ENCODE data around the gene NEK6.
A peak's percentile ranks its signal among the peaks of the same experiment; 100 is the strongest.
"Not testable (repeated sequence)": the region's sequence is repeated elsewhere in the genome, so short reads cannot be mapped to it uniquely, and the experiment has no call there.

The NEK6 gene

DNA sequence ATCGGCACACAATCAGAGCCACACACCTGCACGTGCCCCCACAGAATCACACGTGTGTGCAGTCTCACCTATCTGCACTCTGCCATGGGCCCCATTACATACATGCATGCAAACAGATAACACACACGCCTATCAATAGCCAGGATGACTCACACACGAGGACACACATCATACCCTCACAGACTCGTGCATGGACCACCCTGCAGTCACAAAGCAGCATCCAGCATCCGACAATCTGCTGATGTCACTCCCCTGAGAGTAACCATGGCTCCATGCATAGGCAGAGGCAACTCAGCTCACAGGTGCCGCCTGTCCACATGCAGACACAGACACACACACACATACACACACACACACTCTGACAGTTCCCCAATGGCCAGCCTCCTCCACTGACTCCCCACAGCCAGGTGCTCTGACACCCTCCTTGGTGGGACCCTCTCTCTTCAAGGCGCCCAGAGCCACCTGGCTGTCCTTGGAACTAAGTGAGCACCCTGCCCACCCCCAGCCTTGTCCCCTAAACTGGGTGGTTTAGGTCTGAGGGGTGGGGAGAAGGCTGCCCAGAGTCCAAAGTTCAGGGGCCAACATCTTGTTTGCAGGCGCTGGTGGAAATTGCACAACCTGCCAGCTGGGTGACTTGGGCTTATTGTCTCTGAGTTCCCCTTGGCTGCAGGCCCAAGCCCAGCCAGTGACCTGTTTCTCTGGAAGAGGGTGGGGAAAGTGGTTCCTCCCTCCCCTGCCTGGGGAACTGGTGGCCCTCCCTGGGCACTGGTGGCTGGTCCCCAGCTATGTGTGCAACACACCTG, 34.6 kb upstream of the NEK6 start:
- intact Hi-C loops (cut with DNase I) = no loop called here
- peak in 9 of 10 donors; percentile 36 to 92 (median 53) for DNase-seq

DNA sequence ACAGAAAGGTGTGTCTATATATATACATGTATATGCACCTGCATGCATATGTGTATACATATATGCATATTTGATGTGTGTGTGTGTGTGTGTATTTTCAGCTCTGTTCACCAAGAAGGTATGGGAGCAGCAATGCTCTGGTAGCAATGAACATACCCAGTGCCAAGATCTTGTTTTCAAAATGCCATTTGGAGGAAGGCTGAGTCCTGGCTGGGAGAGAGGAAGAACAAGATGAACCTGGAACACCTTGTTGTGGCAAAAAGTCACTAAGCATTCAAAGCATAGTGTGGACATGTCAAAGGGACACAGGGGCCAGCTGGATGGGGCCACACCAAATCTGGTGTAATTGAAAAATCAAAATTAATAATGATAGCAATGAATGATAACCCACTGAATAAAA, 31.8 kb upstream of the NEK6 start:
- intact Hi-C loops (cut with DNase I) = no loop called here
- no peak for DNase-seq

DNA sequence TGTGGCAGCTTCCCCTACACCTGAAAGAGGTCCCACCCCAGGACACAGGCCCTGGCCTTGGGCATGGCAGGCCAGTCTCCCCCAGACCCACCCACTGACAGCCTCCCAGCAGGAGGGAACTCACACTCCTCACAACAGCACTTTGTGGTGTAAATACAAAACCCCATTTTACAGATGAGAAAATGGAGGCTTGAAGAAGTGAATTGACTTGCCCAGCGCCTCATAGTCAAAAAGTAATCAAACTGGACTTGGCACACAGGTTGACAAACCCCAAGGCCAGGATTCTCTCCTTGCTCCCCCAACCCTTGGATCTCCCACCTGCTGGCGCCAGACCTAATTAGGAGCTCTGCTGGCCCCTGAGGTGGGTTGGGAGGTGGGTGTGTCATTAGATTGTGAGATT, 29.2 kb upstream of the NEK6 start:
- intact Hi-C loops (cut with DNase I) = no loop called here
- DNase-seq = no peak

DNA sequence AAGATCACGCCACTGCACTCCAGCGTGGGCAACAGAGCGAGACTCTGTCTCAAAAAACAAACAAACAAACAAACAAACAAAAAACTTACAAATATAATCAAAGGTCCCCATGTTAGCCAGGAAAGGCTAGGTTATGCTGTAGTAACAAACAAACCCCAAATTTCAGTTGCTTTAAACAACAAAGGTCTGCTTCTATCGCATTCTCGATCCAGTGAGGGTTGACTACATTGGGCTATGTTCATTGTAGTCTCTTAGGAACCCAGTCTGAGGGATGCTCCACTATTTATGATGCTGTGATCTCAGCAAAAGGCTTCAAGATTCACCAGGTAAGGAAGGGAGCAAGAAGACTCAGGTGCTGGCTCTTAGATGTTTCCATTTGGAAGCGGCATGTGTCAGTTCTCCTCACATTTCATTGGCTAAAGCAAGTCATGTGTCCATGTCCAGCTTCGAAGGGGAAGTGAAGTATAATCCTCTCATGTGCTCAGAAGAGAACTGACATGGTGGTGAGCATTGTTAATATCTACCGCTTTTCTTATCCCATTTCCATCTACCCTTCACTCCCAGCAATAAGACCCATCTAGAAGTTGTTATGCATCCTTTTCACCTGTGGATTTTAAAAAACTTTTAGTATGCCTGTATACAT, 26.5 kb upstream of the NEK6 start:
- DNase-seq = no peak
- intact Hi-C loops (cut with DNase I) = no loop called here

DNA sequence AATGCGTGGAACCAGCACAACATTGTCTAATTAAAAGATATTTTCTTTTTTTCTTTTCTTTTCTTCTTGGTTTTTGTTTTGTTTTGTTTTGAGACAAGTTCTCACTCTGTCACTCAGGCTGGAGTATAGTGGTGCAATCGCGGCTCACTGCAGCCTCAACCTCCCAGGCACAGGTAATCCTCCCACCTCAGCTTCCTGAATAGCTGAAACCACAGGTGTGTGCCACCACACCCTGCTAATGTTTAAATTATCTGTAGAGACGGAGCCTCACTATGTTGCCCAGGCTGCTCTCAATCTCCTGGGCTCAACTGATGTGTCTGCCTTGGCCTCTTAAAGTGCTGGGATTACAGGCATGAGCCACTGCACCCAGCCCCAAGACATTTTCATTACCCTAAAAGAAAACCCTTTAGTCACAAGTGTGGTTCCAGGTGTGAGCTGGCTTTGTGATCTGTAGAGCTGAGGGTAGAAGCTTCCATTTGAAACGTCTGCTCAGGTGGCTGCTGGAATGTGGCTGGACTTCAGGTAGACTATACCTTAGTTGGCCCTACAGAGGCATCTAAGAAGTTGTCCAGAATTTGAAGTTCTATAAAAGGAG, 19.1 kb upstream of the NEK6 start:
- intact Hi-C loops (cut with DNase I) = no loop called here
- no peak for DNase-seq

DNA sequence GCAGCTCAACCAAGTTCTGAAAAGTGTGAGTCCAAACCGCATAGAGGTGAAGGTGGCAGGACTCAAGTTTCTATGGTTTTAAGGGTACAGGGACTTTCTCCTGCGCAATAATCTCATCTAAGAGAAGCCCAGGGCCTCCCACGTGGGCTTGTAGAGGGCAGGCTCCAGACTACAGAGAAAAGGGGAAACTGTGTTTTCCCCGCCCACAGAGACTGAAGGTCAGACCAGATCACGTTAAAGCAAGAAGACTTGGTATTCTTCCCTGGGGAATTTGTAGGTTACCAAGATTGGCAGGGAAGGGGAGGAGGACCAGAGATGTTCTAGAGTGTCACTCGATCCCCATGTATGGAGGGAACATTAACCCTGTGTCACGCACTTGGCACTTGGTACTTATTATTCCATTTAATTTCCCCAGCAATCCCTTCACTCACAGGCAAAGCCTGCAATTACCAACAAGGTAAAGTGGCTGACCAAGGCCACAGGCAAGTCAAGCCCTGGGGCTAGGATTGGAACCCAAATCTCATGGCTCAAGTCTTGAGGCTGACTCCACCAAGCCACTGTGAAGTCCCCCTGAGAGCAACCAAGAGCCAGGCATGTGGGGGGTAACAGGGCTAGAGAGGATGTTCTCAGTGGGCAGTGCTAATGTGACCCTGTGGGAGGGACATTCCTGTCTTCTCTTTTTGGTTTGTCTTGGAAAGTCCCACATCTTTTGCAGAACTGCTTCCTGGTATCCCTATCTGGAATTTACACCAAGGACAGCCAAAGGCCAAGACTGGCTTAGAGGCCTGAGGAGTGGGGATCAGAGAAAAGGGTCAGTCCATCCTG, 18.3 kb upstream of the NEK6 start:
- peak in 1 of 10 donors; percentile 61 for DNase-seq
- intact Hi-C loops (cut with DNase I) = no loop called here

DNA sequence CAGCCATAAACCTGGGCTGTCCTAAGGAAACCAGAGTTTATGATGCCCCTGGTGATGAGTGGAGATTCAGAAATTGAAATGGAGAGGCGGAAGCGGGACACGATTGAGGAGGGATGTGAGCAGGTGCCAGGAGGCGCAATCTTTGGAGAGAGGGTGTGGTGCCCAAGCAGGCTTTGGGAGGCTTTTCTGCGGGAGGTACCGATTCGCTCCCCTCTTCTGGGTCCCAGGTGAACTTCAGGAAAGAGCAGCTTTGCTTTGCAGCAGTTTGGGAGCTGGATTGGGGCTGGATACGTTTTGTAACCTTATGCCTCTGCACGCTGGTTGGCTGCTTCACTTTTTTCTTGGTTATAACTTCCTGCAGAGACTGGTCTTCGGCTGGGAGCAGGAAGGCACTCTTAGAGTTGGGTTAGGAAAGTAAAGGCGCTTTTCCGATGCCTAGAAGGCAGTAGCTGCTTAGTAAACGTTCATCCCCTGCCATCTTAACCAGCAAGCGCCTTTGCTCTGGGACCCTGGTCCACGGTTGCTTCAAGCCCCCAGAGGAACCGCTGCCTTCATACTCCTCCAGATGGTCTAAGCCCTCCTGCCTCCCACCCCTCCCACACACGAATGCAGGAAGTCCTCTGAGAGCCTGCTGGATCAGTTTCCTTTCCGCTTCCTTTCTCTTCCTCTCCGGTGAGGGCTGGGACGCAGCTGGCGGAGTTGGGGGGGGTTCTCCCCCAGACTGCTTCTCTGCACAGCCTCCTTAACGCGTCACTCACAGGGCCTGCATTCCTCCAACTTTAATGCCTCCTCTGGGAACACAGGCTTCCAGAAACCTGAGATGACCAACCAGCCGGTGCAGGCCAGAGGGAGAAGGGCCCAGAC, 15.2 kb upstream of the NEK6 start:
- intact Hi-C loops (cut with DNase I) = no loop called here
- DNase-seq = peak in 1 of 10 donors; percentile 52

DNA sequence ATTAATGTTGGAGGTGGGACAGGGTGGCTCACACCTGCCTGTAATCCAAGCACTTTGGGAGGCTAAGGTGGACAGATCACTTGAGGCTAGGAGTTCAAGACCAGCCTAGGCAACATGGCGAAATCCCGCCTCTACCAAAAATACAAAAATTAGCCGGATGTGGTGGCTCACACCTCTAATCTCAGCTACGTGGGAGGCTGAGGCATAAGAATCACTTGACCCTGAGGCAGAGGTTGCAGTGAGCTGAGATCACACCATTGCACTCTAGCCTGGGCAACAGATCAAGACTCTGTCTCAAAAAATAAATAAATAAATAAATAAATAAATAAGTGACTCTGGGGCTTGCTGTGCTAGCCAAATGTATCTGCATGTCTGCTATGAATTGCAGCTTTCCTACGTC, 10.4 kb upstream of the NEK6 start:
- intact Hi-C loops (cut with DNase I) = not testable (repeated sequence)

DNA sequence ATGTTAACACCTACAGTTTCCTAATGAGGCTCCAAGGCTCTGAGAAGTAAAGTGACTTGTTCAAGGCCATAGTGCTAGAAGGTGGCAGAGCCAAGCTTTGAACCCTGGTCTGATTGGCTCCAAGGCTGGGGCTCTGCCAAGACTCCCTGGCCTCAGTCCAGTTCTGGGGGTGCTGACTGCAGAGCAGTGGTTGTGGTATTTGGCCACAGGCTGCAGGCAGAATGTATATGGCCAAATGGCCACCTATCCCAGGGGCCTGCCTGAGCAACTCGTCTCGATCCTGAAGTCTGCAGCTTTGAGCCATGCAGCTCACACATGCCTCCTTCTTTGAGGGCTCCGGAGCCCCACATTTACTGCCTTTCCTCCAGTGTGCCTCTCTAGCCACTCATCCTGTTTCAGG, 9.7 kb upstream of the NEK6 start:
- DNase-seq = peak in 1 of 10 donors; percentile 69
- intact Hi-C loops (cut with DNase I) = no loop called here

More for the DNA sequence above, 10.4 kb upstream of the NEK6 start:
- DNase-seq = peak in 1 of 10 donors; percentile 15

DNA sequence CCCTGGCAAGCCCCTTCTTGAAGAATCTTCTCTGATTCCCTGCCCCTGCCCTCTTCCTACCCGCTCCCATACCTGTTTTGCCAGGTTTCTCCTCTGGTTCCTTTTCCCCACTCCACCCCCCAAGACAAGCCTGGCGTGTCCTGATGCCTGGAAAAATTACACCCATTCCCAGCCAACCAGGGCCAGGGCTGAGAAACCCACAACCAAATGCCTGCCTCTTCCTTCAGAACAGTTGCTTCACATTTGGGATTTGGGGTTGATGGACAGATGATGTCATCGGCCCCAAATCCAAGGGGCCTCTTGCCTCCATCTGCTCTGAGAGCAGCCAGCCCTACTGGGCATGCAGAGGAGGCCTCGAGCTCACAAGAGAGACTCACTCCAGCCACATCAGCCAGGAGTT, 8.8 kb upstream of the NEK6 start:
- intact Hi-C loops (cut with DNase I) = no loop called here
- DNase-seq = peak in 1 of 10 donors; percentile 5

DNA sequence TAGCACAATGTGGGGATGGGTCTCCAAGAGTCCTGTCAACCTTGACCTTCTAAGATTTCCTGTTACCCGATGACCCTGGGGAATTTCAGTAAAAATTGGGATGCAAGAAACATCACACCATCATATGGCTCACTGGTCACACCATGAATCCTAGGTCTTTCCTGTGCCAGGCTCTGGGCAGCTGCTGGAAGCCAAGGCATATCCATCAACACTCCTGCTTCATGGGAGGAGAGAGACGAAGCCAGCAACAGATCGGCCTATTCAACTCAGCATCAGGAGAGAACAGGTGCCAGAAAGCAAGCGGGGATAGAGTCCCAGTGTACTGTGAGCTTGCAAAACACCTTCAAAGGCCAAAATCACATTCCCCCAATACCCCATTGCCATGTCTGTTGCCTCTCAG, 6.5 kb upstream of the NEK6 start:
- DNase-seq = peak in 1 of 10 donors; percentile 19
- intact Hi-C loops (cut with DNase I) = no loop called here

DNA sequence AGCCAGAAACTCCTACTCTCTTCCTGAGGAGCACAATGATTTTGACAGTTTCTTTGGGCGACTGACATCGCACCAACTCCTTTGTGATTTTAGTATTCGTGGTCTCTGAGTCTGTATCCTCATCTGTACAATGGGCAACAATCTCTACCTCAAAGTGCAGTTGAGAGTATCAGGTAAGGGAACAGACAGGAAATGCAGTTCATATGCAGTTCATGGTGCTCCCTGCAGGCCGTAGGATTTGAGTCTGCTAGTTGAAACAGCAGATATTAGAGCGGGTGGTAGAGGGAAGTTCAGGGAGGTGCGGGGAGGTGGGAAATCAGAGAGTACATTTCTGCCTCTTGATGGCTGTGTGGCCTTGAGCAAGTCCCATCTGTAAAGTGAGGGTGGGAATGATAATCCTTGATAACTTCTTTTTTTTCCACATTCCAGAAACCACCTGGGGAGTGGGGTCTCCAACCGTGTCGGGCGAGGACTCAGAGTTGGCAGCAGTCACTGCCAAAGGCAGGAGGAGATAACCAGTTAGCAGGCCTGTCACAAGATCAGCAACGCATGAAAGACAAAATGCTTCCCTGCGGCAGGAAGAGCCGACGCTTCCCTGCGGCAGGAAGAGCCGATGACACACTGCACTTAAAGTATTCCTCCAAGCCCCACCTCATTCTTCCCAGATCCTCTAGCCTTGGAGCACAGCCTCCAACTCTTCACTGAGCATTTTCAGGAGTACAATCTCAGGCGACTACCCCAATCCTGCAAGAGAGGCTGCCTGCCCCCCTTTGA, 6.0 kb upstream of the NEK6 start:
- intact Hi-C loops (cut with DNase I) = no loop called here
- peak in 1 of 10 donors; percentile 52 for DNase-seq

DNA sequence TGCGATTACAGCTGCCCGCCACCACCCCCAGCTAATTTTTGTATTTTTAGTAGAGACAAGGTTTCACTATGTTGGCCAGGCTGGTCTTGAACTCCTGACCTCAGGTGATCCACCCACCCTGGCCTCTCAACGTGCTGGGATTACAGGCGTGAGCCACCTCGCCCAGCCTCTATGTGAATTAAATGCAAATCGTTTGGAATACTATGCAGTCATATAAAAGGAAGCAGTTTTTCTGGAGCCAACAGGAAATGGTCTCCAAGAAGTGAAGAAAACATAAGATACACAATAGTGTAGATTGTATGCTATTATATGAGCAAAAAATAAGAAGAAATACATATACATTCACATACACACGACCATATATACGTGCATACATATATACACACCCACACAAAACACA, 4.9 kb upstream of the NEK6 start:
- intact Hi-C loops (cut with DNase I) = not testable (repeated sequence)
- peak in 1 of 10 donors; percentile 21 for DNase-seq

DNA sequence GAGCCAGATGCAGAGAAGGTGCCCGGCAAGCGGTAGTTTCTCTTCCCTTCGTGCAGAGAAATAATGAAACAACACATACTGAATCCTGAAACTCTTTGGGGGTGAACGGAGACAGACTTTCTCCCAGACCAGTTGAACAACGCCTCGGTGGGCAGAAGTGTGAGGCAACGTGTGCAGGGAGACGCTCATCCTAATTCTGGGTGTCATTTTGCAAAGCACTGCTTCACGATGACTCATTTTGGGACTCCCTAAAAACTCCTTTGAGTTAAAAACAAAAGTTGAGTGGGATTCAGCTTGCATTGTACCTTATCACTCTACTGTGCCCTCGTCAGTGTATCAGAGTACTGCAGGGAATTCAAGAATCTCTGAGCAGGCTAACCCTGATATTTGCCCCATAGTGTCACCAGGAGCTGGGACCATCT, 3.5 kb upstream of the NEK6 start:
- intact Hi-C loops (cut with DNase I) = no loop called here
- peak in 1 of 10 donors; percentile 17 for DNase-seq

DNA sequence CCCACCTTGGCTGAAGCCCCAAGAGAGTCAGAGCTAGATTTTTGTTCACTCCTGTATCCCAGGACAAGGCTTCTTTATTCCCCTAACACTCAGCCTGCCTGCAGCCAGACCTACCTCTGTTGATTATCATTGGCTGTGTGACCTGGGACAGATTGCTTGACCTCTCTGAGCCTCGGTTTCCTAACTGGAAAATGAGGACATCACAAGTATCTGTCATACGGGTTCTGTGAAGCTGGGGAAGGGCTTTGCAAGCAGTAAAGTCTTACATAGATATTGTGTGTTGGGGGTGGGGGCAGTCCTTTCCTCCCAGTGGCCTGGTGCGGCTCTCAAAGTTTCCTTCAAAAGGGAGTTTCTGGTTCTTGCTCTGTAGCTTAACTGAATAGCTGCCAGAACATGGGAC, 2.5 kb upstream of the NEK6 start:
- no peak for DNase-seq
- intact Hi-C loops (cut with DNase I) = no loop called here

DNA sequence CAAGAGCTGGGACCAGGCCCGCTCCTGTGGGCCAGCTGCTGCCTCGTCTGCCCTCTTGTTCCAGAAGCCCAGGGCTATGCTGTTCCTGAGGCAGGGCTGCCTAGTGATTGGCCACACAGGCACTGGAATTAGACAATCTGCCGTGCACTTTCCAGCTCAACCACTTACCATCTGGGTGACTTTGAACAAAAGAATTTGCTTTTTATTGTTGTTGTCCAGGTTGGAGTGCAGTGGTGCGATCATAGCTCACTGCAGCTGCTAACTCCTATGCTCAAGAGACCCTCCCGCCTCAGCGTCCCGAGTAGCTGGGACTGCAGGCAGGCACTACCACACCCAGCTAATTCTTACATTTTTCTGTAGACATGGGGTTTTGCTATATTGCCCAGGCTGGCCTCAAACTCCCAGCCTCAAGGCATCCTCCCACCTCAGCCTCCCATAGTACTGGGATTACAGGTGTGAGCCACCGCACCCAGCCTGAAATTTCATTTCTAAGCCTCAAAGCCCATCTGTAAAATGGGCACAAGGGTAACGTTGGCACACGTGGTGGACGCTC, 1.2 kb upstream of the NEK6 start:
- intact Hi-C loops (cut with DNase I) = no loop called here
- peak in 2 of 10 donors; percentile 24 to 61 for DNase-seq

DNA sequence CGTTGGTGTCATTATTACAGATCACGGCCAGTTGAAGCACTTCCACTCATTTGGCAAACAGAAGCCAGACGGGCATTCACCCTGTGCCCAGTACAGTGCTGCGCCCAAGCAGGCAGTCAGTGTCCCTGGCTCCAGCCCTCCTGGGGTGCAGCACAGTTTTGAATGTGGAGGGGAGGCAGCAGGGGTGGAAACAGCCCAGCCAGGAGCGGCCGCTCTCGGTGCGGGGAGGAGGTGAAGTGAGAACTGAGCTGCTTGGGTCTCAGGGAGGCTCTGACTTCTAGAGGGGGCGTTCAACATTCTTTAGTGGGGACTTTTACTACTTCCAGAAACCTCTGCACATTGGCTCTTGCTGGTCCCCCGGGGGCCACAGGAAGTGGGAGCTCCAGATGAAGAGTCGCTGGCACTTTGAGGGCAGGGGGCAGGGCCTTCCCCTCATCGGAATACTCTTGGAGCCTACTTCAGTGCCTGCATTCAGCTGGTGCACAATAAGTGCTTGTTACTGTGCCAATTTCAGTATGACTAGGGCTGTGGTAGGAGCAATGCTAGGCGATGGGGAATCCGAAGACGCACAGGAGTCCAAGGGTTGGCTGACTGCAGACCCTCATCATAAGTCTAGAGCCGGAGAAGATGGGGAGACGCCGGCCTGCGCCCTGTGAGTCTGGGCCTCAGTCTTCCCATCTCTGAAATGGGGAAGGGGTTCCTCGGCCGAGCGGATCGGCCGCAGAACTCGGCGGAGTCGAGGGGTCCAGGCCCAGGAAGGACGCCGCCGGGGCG, 492 bp upstream of the NEK6 start:
- peak in 3 of 10 donors; percentile 25 to 53 (median 50) for DNase-seq
- intact Hi-C loops (cut with DNase I) = no loop called here

DNA sequence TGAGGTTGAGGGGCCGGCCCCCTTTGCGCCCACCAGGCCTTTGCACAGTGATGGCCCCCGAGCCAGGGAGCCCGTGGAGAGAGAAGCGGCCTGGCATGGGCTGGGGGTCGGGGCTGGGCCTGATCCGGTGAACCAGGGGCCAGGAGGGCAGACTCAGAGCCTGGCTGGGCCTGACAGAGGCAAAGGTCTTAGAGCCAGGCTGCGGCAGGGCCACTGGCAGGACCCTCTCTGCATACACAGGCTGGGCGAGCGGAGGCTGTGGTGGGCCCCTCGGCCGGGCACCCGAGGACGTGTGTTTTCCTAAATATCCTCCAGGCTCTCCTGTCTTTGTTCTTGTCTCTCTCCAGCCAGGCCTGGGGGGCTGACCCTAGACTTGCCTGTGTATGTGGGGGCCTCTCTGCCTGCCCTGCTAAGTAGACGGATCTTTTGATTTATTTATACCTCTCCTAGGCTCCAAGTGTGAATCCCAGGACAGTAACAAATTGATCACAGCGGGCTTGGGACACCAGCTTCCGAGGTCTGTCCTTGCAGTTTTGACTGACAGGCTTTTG, 933 bp downstream of the NEK6 start:
- intact Hi-C loops (cut with DNase I) = no loop called here

More for the DNA sequence above, 933 bp downstream of the NEK6 start:
- peak in 3 of 10 donors; percentile 72 to 88 (median 84) for DNase-seq
